Neural cell (in vitro differentiated cells): ENCODE measurements around the gene UBE2O. TPM values are rescaled to one million over a fixed set of nuclear protein-coding genes. Genes with fewer than 3 reads are reported as not detected.

Source experiments
- H2AFZ ChIP-seq: fragments of 200-600, 300-800 bp; sonication (generic), shearing (Covaris generic); 2 replicates; pipeline ENCODE4 v1.6.0; 2014; ENCODE audit warnings: low read depth, mild to moderate bottlenecking, antibody characterized with exemption, low read length, moderate library complexity
- H3F3A ChIP-seq: fragments of 200-600 bp; shearing (Covaris generic); 2 replicates; pipeline ENCODE4 v1.6.1; 2016; ENCODE audit warnings: mild to moderate bottlenecking, moderate library complexity, mixed read lengths, antibody characterized with exemption, low read length; ENCODE audit not compliant: insufficient read depth, poor library complexity, severe bottlenecking
- H3K27ac ChIP-seq: fragments of 200-600, 300-800 bp; sonication (generic), shearing (Covaris generic); 2 replicates; pipeline ENCODE4 v1.5.1; 2014; ENCODE audit warnings: mild to moderate bottlenecking, low read length, moderate library complexity
- H3K27me3 ChIP-seq: fragments of 300-800, 200-600 bp; sonication (generic), shearing (Covaris generic); 2 replicates; pipeline ENCODE4 v1.6.0; 2014; ENCODE audit warnings: mild to moderate bottlenecking, low read depth, low read length, moderate library complexity; ENCODE audit not compliant: insufficient read depth
- H3K36me3 ChIP-seq: fragments of 300-800, 200-600 bp; sonication (generic), shearing (Covaris generic); 2 replicates; pipeline ENCODE4 v1.5.1; 2014; ENCODE audit warnings: mild to moderate bottlenecking, antibody characterized with exemption, low read length, moderate library complexity; ENCODE audit not compliant: insufficient read depth
- H3K4me2 ChIP-seq: fragments of 300-800, 200-600 bp; sonication (generic), shearing (Covaris generic); 2 replicates; pipeline ENCODE4 v1.6.0; 2014; ENCODE audit warnings: mild to moderate bottlenecking, low read length
- H3K4me3 ChIP-seq: fragments of 300-800, 200-600 bp; sonication (generic), shearing (Covaris generic); 2 replicates; pipeline ENCODE4 v1.5.1; 2014; ENCODE audit warnings: mild to moderate bottlenecking, low read length, moderate library complexity
- H3K79me2 ChIP-seq: fragments of 200-600 bp; shearing (Covaris generic); replicated peaks from 2 replicates; pipeline ENCODE4 v1.6.0; 2014; ENCODE audit warnings: mild to moderate bottlenecking, low read length, moderate library complexity; ENCODE audit not compliant: insufficient read depth
- H3K9ac ChIP-seq: fragments of 300-800, 200-600 bp; sonication (generic), shearing (Covaris generic); 2 replicates; pipeline ENCODE4 v1.6.1; 2016; ENCODE audit warnings: mild to moderate bottlenecking, low read length, mixed read lengths
- H3K9me2 ChIP-seq: fragments of 200-600 bp; shearing (Covaris generic); 2 replicates; pipeline ENCODE4 v1.6.1; 2016; ENCODE audit warnings: mild to moderate bottlenecking, low read length, mixed read lengths; ENCODE audit not compliant: insufficient read depth
- H3K9me3 ChIP-seq: fragments of 200-600, 300-800 bp; sonication (generic), shearing (Covaris generic); 2 replicates; pipeline ENCODE4 v1.6.1; 2016; ENCODE audit warnings: mild to moderate bottlenecking, mixed run types, low read length, moderate library complexity, mixed read lengths
- H4K20me1 ChIP-seq: fragments of 200-600 bp; shearing (Covaris generic); 2 replicates; pipeline ENCODE4 v1.6.1; 2016; ENCODE audit warnings: mild to moderate bottlenecking, mixed run types; ENCODE audit not compliant: insufficient read depth
- EP300 ChIP-seq: fragments of 450-650 bp; conservative IDR thresholded peaks from 2 replicates; pipeline ENCODE4 v1.6.1; 2014; ENCODE audit warnings: antibody characterized with exemption, mild to moderate bottlenecking, moderate library complexity; ENCODE audit not compliant: poor library complexity, severe bottlenecking
- EZH2 ChIP-seq: fragments of 200-600, 300-800 bp; shearing (Covaris generic), sonication (generic); IDR thresholded peaks from 2 replicates; pipeline ENCODE4 v1.6.1; 2014; ENCODE audit warnings: antibody characterized with exemption, low read length, borderline replicate concordance, mild to moderate bottlenecking; ENCODE audit not compliant: insufficient read depth, poor library complexity, severe bottlenecking
- MXI1 ChIP-seq: fragments of 450-650 bp; conservative IDR thresholded peaks from 2 replicates; pipeline ENCODE4 v1.6.1; 2014; ENCODE audit warnings: antibody characterized with exemption, mild to moderate bottlenecking; ENCODE audit not compliant: poor library complexity, severe bottlenecking
- POLR2AphosphoS5 ChIP-seq: IDR thresholded peaks from 2 replicates; pipeline ENCODE4 v1.6.1; 2012
- RAD21 ChIP-seq: fragments of 450-650 bp; conservative IDR thresholded peaks from 2 replicates; pipeline ENCODE4 v1.6.1; 2014; ENCODE audit warnings: antibody characterized with exemption, mild to moderate bottlenecking, moderate library complexity
- REST ChIP-seq: IDR thresholded peaks from 2 replicates; pipeline ENCODE4 v1.6.1; 2012; ENCODE audit warnings: borderline replicate concordance
- SMC3 ChIP-seq: fragments of 450-650 bp; conservative IDR thresholded peaks from 2 replicates; pipeline ENCODE4 v1.6.1; 2014; ENCODE audit warnings: antibody characterized with exemption, mild to moderate bottlenecking, moderate library complexity; ENCODE audit not compliant: poor library complexity
- TAF1 ChIP-seq: IDR thresholded peaks from 2 replicates; pipeline ENCODE4 v1.6.1; 2012; ENCODE audit warnings: low read depth
- polyA plus RNA-seq: library from polyadenylated mRNA; depleted of rRNA; stranded (reverse); fragments of >200 nt; gene quantifications from 2 replicates; pipeline ENCODE4 v1.2.3, GENCODE V29; 2014
- TF ChIP-seq, protein P1 (sequence below): fragments of 450-650 bp; IDR thresholded peaks from 2 replicates; pipeline ENCODE4 v1.5.1; 2014; ENCODE audit warnings: antibody characterized with exemption, mild to moderate bottlenecking, moderate library complexity; ENCODE audit not compliant: poor library complexity, severe bottlenecking

Gene UBE2O
- polyA plus RNA-seq, 1 donor from 2014 or later = 28.0 TPM

DNA sequence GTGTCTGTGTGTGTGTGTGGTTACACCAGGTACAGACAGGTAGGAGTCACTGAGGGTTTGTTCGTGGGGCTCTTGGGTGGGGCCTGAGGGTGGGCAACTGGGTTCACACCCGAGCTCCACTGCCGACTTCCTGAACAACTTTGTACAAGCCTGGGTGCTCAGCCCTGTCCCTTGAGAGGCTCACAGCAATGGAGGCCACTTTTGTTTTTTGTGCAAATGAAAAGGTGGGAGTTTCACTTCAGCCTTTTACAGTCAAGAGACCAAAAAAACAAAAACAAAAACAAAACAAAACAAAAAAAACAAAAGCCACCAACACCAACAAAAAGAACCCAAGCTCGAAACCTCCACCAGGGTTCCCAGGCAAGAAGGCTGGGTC is 45.9 kb upstream of the UBE2O start:
- no peaks in the 10 kb centered on the region for H3K9me3 ChIP-seq
- H3K9me2 ChIP-seq = no peaks in the 10 kb centered on the region
- H3K79me2 ChIP-seq = no peaks in the 10 kb centered on the region
- no peak overlapping the region for H2AFZ ChIP-seq
- no peak overlapping the region for H3K4me3 ChIP-seq
- peaks cover 29% of the 10 kb centered on the region for H3K27me3 ChIP-seq
- TF ChIP-seq EZH2 (no peak), RAD21 (no peak), POLR2AphosphoS5 (no peak), SMC3 (no peak), MXI1 (no peak), EP300 (no peak)
- TF ChIP-seq, protein P1, sequence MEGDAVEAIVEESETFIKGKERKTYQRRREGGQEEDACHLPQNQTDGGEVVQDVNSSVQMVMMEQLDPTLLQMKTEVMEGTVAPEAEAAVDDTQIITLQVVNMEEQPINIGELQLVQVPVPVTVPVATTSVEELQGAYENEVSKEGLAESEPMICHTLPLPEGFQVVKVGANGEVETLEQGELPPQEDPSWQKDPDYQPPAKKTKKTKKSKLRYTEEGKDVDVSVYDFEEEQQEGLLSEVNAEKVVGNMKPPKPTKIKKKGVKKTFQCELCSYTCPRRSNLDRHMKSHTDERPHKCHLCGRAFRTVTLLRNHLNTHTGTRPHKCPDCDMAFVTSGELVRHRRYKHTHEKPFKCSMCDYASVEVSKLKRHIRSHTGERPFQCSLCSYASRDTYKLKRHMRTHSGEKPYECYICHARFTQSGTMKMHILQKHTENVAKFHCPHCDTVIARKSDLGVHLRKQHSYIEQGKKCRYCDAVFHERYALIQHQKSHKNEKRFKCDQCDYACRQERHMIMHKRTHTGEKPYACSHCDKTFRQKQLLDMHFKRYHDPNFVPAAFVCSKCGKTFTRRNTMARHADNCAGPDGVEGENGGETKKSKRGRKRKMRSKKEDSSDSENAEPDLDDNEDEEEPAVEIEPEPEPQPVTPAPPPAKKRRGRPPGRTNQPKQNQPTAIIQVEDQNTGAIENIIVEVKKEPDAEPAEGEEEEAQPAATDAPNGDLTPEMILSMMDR = no peak
- H3F3A ChIP-seq = no peaks in the 10 kb centered on the region
- H3K9ac ChIP-seq = peak overlapping the region; percentile 17
- H4K20me1 ChIP-seq = no peaks in the 10 kb centered on the region
- no peaks in the 10 kb centered on the region for H3K36me3 ChIP-seq
- H3K4me2 ChIP-seq = no peak overlapping the region
- H3K27ac ChIP-seq = no peak overlapping the region

- Histone ChIP-seq H3K9me3 (no peaks in the 10 kb centered on the region), H3F3A (no peaks in the 10 kb centered on the region), H3K27ac (no peak overlapping the region), H3K79me2 (no peaks in the 10 kb centered on the region), H3K4me2 (no peak overlapping the region), H3K9ac (peak overlapping the region; percentile 17), H3K27me3 (peaks cover 29% of the 10 kb centered on the region), H3K9me2 (no peaks in the 10 kb centered on the region), H3K4me3 (no peak overlapping the region), H3K36me3 (no peaks in the 10 kb centered on the region), H2AFZ (no peak overlapping the region), H4K20me1 (no peaks in the 10 kb centered on the region)
- TF ChIP-seq REST (peak; percentile 33), RAD21 (no peak), MXI1 (no peak), POLR2AphosphoS5 (peak; percentile 19), SMC3 (no peak), TAF1 (no peak)
- TF ChIP-seq, protein P1 = no peak
These were observed 45.3 kb upstream of the UBE2O start for GRCh38 chr17:76497979-76498875.
